Suprapubic skin (tissue), 4 donors: Measurements from ENCODE around the gene CEBPE. TPM values are rescaled to one million over a fixed set of nuclear protein-coding genes. Genes with fewer than 3 reads are reported as not detected.
A peak's percentile ranks its signal among the peaks of the same experiment; 100 is the strongest.

Experiments
- DNase-seq, 2 donors: peaks; one replicate each; pipeline ENCODE4 v3.0.0-alpha.2; 2019; ENCODE audit warnings: low spot score in 2 of 2
- H3K27ac ChIP-seq: fragments of 200-600 bp; sonication (generic); one replicate; pipeline ENCODE4 v1.5.1; 2019
- H3K27me3 ChIP-seq: fragments of 200-600 bp; sonication (generic); one replicate; pipeline ENCODE4 v1.5.1; 2019
- H3K36me3 ChIP-seq: fragments of 200-600 bp; sonication (generic); one replicate; pipeline ENCODE4 v1.5.1; 2019
- H3K4me1 ChIP-seq: fragments of 200-600 bp; sonication (generic); one replicate; pipeline ENCODE4 v1.5.1; 2019
- H3K4me3 ChIP-seq: fragments of 200-600 bp; sonication (generic); one replicate; pipeline ENCODE4 v1.5.1; 2019; ENCODE audit warnings: mild to moderate bottlenecking
- H3K9me3 ChIP-seq: fragments of 200-600 bp; sonication (generic); one replicate; pipeline ENCODE4 v1.5.1; 2019
- EP300 ChIP-seq: sonication (generic); formaldehyde crosslinking; IDR thresholded peaks from one replicate; pipeline ENCODE4 v1.6.1; 2017; ENCODE audit warnings: antibody characterized with exemption
- POLR2A ChIP-seq, 2 donors: fragments of 450-650 bp; IDR thresholded peaks; one replicate each; pipeline ENCODE4 v1.6.1; 2017; ENCODE audit warnings: antibody characterized with exemption in 2 of 2, mild to moderate bottlenecking in 2 of 2, moderate library complexity in 2 of 2
- POLR2AphosphoS5 ChIP-seq, 3 donors: sonication (generic); formaldehyde crosslinking; IDR thresholded peaks; one replicate each; pipeline ENCODE4 v1.6.1; 2017; ENCODE audit warnings: antibody characterized with exemption in 3 of 3
- WGBS: methylation state at CpG from one replicate; pipeline ENCODE4 v1.1.5; 2018; 5-methylcytosine and 5-hydroxymethylcytosine counted together
- total RNA-seq, 4 donors: library from RNA; depleted of rRNA; stranded (reverse); fragments of >200 nt; gene quantifications; one replicate each; pipeline ENCODE4 v1.1.0, GENCODE V29; 2016
- TF ChIP-seq, protein P1 (sequence below), 2 donors: fragments of 200-600 bp in 1 of 2; fragments of 450-650 bp in 1 of 2; sonication (generic) in 1 of 2; IDR thresholded peaks; one replicate each; pipeline ENCODE4 v1.5.1; 2016 to 2019; ENCODE audit warnings: antibody characterized with exemption in 2 of 2, mild to moderate bottlenecking in 1 of 2, moderate library complexity in 1 of 2

The CEBPE gene
- total RNA-seq, 4 donors from 2014 or later: not detected

- Histone ChIP-seq H3K36me3 (no peaks in the 10 kb centered on the region), H3K9me3 (no peaks in the 10 kb centered on the region), H3K27me3 (peaks cover 32% of the 10 kb centered on the region), H3K27ac (no peak overlapping the region), H3K4me1 (peaks cover 3% of the 10 kb centered on the region), H3K4me3 (no peak overlapping the region)
- no peak for DNase-seq
- TF ChIP-seq POLR2A (IDR thresholded peaks at IDR 0.05) (no peak), POLR2AphosphoS5 (IDR thresholded peaks at IDR 0.05) (no peak), EP300 (no peak)
- TF ChIP-seq, protein P1, sequence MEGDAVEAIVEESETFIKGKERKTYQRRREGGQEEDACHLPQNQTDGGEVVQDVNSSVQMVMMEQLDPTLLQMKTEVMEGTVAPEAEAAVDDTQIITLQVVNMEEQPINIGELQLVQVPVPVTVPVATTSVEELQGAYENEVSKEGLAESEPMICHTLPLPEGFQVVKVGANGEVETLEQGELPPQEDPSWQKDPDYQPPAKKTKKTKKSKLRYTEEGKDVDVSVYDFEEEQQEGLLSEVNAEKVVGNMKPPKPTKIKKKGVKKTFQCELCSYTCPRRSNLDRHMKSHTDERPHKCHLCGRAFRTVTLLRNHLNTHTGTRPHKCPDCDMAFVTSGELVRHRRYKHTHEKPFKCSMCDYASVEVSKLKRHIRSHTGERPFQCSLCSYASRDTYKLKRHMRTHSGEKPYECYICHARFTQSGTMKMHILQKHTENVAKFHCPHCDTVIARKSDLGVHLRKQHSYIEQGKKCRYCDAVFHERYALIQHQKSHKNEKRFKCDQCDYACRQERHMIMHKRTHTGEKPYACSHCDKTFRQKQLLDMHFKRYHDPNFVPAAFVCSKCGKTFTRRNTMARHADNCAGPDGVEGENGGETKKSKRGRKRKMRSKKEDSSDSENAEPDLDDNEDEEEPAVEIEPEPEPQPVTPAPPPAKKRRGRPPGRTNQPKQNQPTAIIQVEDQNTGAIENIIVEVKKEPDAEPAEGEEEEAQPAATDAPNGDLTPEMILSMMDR (IDR thresholded peaks at IDR 0.05): no peak
- WGBS: 58% methylated on average over 10 of the region's 10 CpGs
Observed at GRCh38 chr14:23115039-23115731, 3.9 kb downstream of the CEBPE start.

DNA sequence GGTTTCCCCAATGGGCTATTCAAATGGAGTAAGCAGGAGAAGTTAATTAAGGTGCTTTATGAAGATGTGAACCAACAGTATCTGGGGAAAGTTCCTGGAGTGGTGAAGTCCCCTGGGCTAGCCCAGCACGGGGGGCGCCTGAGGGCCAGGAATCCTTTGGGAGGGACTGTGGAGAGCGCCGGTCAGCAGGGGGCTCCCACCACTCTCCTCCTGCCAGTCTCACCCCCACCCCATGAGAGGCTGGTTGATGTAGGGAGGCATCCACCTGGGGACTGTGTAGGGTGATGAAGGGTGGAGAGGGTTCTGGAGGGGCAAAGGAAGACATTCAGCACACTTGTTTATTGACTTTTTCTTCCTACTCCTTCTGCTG, 4.4 kb downstream of the CEBPE start:
- H3K27me3 ChIP-seq: peaks cover 34% of the 10 kb centered on the region
- no peak for DNase-seq
- H3K4me1 ChIP-seq: peaks cover 3% of the 10 kb centered on the region
- H3K27ac ChIP-seq: no peak overlapping the region
- no peak overlapping the region for H3K4me3 ChIP-seq
- no peaks in the 10 kb centered on the region for H3K36me3 ChIP-seq
- WGBS: 74% methylated on average over 4 of the region's 4 CpGs
- no peaks in the 10 kb centered on the region for H3K9me3 ChIP-seq
- TF ChIP-seq, protein P1 (IDR thresholded peaks at IDR 0.05): no peak
- no peak for TF ChIP-seq POLR2AphosphoS5 (IDR thresholded peaks at IDR 0.05)
- TF ChIP-seq EP300: no peak
- no peak for TF ChIP-seq POLR2A (IDR thresholded peaks at IDR 0.05)

- H3K36me3 ChIP-seq: no peaks in the 10 kb centered on the region
- H3K27ac ChIP-seq: no peak overlapping the region
- TF ChIP-seq EP300 (no peak), POLR2AphosphoS5 (IDR thresholded peaks at IDR 0.05) (no peak), POLR2A (IDR thresholded peaks at IDR 0.05) (no peak)
- TF ChIP-seq, protein P1 (IDR thresholded peaks at IDR 0.05): no peak
- H3K9me3 ChIP-seq: no peaks in the 10 kb centered on the region
- H3K4me3 ChIP-seq: no peak overlapping the region
- peaks cover 34% of the 10 kb centered on the region for H3K27me3 ChIP-seq
- WGBS: 72% methylated on average over 5 of the region's 5 CpGs
- peaks cover 3% of the 10 kb centered on the region for H3K4me1 ChIP-seq
- DNase-seq: no peak
Observed at GRCh38 chr14:23114120-23114458, 5.0 kb downstream of the CEBPE start.

DNA sequence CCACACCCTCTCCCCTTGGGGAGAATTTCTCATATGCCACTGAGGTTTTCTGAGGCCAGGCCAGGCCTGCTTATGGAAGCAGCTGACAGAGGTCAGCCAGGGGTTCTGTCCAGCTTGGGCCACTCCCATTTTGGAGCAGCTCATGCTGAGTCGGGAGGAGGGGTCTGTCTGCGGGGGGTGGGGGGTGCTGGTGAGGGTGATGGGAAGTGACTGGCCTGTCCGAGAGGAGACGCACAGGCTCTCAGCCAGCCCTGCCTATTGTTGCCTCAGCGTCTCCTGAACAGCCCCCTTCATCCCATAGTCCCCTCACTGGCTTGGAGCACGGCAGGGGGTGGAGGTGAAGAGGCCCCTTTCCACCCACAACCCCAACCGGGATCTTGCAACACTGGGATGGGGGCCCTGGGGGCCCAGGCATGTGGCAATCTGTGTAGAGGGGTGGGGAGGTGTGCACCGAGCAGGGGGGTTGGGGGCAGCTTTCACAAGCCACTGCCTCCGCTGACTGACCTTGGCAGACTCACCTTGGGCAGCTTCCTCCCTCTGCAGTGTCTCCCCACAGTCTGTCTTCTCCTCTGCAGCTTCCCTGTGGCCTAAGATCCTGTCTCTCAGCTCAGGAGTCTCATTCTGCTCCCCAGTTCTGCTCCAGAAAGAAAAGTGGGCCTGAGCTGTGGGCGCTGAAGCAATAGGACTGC, 5.5 kb downstream of the CEBPE start:
- H3K27me3 ChIP-seq: peaks cover 34% of the 10 kb centered on the region
- TF ChIP-seq EP300: no peak
- TF ChIP-seq POLR2A (IDR thresholded peaks at IDR 0.05): no peak
- TF ChIP-seq, protein P1 (IDR thresholded peaks at IDR 0.05): no peak
- H3K4me1 ChIP-seq: peaks cover 3% of the 10 kb centered on the region
- 73% methylated on average over 8 of the region's 10 CpGs for WGBS
- no peak for DNase-seq
- H3K36me3 ChIP-seq: no peaks in the 10 kb centered on the region
- no peak overlapping the region for H3K4me3 ChIP-seq
- H3K27ac ChIP-seq: no peak overlapping the region
- no peaks in the 10 kb centered on the region for H3K9me3 ChIP-seq

GRCh38 chr14:23112359-23113178, 6.5 kb downstream of the CEBPE start:
- WGBS: 64% methylated on average over 12 of the region's 12 CpGs
- Histone ChIP-seq H3K4me3 (no peak overlapping the region), H3K9me3 (no peaks in the 10 kb centered on the region), H3K36me3 (no peaks in the 10 kb centered on the region), H3K27me3 (peaks cover 34% of the 10 kb centered on the region), H3K27ac (no peak overlapping the region), H3K4me1 (peaks cover 3% of the 10 kb centered on the region)
- peak in 1 of 2 donors; percentile 76 for DNase-seq
- TF ChIP-seq EP300: no peak
- TF ChIP-seq, protein P1 (IDR thresholded peaks at IDR 0.05): no peak
- TF ChIP-seq POLR2A (IDR thresholded peaks at IDR 0.05): no peak
- no peak for TF ChIP-seq POLR2AphosphoS5 (IDR thresholded peaks at IDR 0.05)
